ENCODE results near the gene RGS7.
"Not testable (repeated sequence)": the region's sequence is repeated elsewhere in the genome, so short reads cannot be mapped to it uniquely, and the experiment has no call there.

RGS7 gene

GRCh38 chr1:240888039-240888786 lies 468.8 kb downstream of the RGS7 start:
- in situ Hi-C loops (cut with HindIII; ENCODE audit: low sequenced_read_pairs): no loop called here
- no peak for DNase-seq (ENCODE audit: low read depth)
- peak; percentile 72 for TF ChIP-seq CTCF (IDR thresholded peaks at IDR 0.05; ENCODE audit: low read depth, low read length, missing control alignments)
- H3K4me3 ChIP-seq (ENCODE audit: low read depth, low read length): no peak overlapping the region

- DNase-seq (ENCODE audit: low read depth): no peak
- no peak for TF ChIP-seq CTCF (IDR thresholded peaks at IDR 0.05; ENCODE audit: low read depth, low read length, missing control alignments)
- in situ Hi-C loops (cut with HindIII; ENCODE audit: low sequenced_read_pairs): no loop called here
- no peak overlapping the region for H3K4me3 ChIP-seq (ENCODE audit: low read depth, low read length)
Observed at GRCh38 chr1:240883490-240883889, 473.5 kb downstream of the RGS7 start.

GRCh38 chr1:240882656-240883308 lies 474.2 kb downstream of the RGS7 start:
- H3K4me3 ChIP-seq (ENCODE audit: low read depth, low read length); DNase-seq (ENCODE audit: low read depth); in situ Hi-C loops (cut with HindIII; ENCODE audit: low sequenced_read_pairs): not testable (repeated sequence)

GRCh38 chr1:240878631-240879030 lies 478.4 kb downstream of the RGS7 start:
- TF ChIP-seq CTCF (IDR thresholded peaks at IDR 0.05; ENCODE audit: low read depth, low read length, missing control alignments): no peak
- DNase-seq (ENCODE audit: low read depth): no peak
- no peak overlapping the region for H3K4me3 ChIP-seq (ENCODE audit: low read depth, low read length)
- in situ Hi-C loops (cut with HindIII; ENCODE audit: low sequenced_read_pairs): no loop called here

- H3K4me3 ChIP-seq (ENCODE audit: low read depth, low read length): no peak overlapping the region
- in situ Hi-C loops (cut with HindIII; ENCODE audit: low sequenced_read_pairs): no loop called here
- no peak for DNase-seq (ENCODE audit: low read depth)
- TF ChIP-seq CTCF (IDR thresholded peaks at IDR 0.05; ENCODE audit: low read depth, low read length, missing control alignments): no peak
Observed at GRCh38 chr1:240877605-240878004, 479.4 kb downstream of the RGS7 start.

- in situ Hi-C loops (cut with HindIII; ENCODE audit: low sequenced_read_pairs): no loop called here
- H3K4me3 ChIP-seq (ENCODE audit: low read depth, low read length): no peak overlapping the region
- TF ChIP-seq CTCF (IDR thresholded peaks at IDR 0.05; ENCODE audit: low read depth, low read length, missing control alignments): no peak
- no peak for DNase-seq (ENCODE audit: low read depth)
Observed at GRCh38 chr1:240876071-240876470, 480.9 kb downstream of the RGS7 start.

- DNase-seq (ENCODE audit: low read depth): no peak
- TF ChIP-seq CTCF (IDR thresholded peaks at IDR 0.05; ENCODE audit: low read depth, low read length, missing control alignments): no peak
- in situ Hi-C loops (cut with HindIII; ENCODE audit: low sequenced_read_pairs): no loop called here
Observed at GRCh38 chr1:240869071-240869470, 487.9 kb downstream of the RGS7 start.

More at GRCh38 chr1:240869071-240869470, 487.9 kb downstream of the RGS7 start:
- no peak overlapping the region for H3K4me3 ChIP-seq (ENCODE audit: low read depth, low read length)

Measured in astrocyte of the cerebellum (primary cell).